PC-9 (cell line): ENCODE results near the gene MRRF.

Source experiments
- CTCF ChIP-seq: fragments of 200-600 bp; sonication (generic); conservative IDR thresholded peaks from 2 replicates; pipeline ENCODE4 v1.6.1; 2017; ENCODE audit warnings: mixed run types, antibody characterized with exemption, mild to moderate bottlenecking, moderate library complexity
- EZH2 ChIP-seq: fragments of 200-600 bp; sonication (generic); IDR thresholded peaks from 2 replicates; pipeline ENCODE4 v1.8.0; 2017; ENCODE audit warnings: antibody characterized with exemption, low read depth

GRCh38 chr9:122218071-122218934, 46.4 kb upstream of the MRRF start:
- no peak for TF ChIP-seq CTCF
- TF ChIP-seq EZH2 = no peak
